A673 (cell line): ENCODE data around the gene MYH4.

Experiments
- CTCF ChIP-seq: fragments of 300-800, 200-600 bp; sonication (generic); conservative IDR thresholded peaks from 2 replicates; pipeline ENCODE4 v1.5.1; 2017; ENCODE audit warnings: low read depth, mild to moderate bottlenecking, antibody characterized with exemption, low read length, moderate library complexity, mixed read lengths
- EZH2 ChIP-seq: fragments of 200-600 bp; sonication (generic); IDR thresholded peaks from 2 replicates; pipeline ENCODE4 v1.6.1; 2017; ENCODE audit warnings: borderline replicate concordance, low read depth, mild to moderate bottlenecking, mixed read lengths, antibody characterized with exemption, low read length; ENCODE audit not compliant: poor library complexity, severe bottlenecking

- TF ChIP-seq CTCF (no peak), EZH2 (no peak)
Observed at GRCh38 chr17:10458701-10459100, 10.7 kb downstream of the MYH4 start.
